GM21737 (cell line): ENCODE results near the gene BNC2.

Source experiments
- ATAC-seq: cut with Tn5 transposase; IDR thresholded peaks from one replicate; pipeline ENCODE4 v1.9.1; 2021; ENCODE audit warnings: mild to moderate bottlenecking, moderate library complexity; ENCODE audit not compliant: unreplicated experiment

The BNC2 gene

DNA sequence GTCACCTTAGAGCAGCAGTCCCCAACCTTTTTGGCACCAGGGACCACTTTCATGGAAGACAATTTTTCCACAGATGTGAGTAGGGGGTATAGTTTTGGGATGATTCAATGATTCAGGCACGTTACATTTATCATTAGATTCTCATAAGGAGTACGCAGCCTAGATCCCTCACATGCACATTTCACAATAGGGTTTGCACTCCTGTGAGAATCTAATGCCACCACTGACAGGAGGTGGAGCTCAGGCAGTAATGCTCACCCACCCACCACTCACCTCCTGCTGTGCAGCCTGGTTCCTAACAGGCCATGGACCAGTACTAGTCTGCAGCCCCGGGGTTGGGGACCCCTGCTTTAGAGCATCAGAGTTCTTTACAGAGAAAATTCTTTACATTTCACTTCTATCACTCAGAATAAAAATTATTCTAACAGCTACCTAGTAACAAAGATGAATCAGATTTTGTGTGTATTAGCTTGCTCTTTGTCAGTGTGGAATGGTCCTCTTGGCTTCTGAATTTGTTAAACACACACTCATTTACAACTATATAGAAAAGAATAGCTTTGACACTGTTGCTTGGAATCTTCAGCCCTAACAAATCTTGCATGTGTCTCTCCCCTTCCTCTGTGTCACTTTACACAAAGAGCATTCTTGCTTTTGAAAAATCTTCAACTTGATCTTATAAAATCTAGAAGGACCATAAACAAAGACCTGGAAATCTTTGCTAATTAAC lies 438.6 kb downstream of the BNC2 start:
- no peak for ATAC-seq

DNA sequence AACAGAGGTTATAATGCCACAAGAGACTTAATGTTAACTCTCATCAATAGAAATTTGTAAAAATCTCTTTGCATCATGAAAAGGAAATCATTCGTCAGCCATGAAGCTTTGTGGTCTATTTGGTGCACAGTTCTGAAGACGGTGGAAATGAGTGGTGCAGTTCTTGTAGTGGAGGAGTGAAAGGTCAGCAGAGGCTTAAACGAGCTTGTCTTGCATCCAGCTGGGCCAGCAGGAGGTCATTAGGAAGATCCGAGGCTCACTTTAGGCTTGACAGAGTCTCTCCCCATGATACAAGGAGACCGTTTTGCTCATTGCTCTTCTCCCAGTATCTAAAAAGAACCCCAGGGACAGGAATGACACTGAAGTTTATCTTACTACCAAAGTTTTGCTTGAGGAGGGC lies 440.8 kb downstream of the BNC2 start:
- no peak for ATAC-seq

- no peak for ATAC-seq
Measured at GRCh38 chr9:16427873-16428427, 442.5 kb downstream of the BNC2 start.

- ATAC-seq, result no peak
Measured at GRCh38 chr9:16426716-16427115, 443.8 kb downstream of the BNC2 start.

DNA sequence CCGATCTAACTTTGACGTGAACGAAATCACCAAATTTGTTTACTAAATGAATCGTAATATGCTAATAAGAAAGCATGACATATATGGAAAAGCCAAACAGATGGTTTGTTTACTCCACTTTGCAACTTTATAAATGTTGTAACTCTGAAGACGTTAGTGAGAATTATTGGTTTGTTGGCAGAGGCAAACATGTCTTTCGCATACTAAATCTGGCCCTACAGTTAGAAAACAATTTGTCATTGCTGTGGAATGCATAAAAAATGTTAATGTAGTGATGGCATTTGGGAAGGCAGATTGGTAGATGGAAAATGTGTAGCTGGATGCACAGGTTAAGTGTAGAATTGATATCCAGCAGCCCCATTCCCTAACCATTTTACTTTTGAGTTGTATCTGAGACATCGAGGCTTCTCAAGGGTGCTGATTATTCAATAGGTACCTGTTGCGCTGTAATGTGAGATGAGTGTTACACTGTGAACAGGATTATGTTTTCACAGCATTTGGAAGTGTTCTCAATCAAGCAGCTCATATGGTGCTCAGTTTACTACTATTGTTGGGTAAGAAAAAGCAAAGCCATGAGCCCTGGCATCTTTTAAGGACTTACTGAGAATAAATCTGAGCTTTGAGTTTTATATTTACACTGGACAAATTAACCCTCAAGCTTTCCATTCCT lies 444.8 kb downstream of the BNC2 start:
- ATAC-seq, result no peak

GRCh38 chr9:16422114-16422513 lies 448.4 kb downstream of the BNC2 start:
- ATAC-seq, result no peak

GRCh38 chr9:16421532-16421931 lies 448.9 kb downstream of the BNC2 start:
- ATAC-seq, result no peak

DNA sequence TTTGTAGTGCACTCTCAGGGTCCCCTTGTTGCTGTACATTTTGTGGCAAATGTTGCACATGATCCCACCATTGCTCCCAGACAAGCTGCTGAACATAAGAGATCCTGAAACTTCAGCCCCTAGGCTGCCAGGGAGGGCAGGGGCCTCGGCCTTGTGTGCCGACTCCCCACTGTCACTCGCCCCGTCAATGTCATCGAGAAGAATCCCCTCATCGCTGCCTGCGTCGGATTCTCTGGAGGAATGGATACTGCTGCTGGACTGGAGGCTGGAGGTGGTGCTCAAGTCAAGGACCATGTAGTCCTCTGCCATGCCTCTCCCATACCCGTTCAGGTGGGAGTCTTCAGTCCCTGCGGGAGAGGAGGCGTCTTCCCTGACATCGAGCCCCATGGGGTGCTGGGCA lies 451.3 kb downstream of the BNC2 start:
- no peak for ATAC-seq

DNA sequence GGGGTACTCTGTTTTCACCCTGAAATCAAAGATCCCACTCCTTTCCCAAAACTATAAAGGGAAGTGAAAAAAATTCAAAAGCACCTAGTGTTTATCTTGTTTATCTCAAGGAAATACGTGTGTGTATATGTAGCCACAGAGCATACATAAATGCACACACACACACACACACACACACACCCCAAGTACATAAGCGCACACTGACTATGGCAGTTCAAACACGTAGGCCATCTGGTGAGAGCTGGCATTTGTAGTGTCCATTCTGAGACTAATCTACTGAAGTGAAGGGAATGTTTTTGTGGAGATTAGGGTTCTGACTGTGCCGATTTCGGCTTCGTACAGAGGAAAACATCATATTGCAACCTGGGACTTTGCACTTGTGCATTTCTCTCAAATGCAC lies 451.7 kb downstream of the BNC2 start:
- no peak for ATAC-seq

- ATAC-seq, result no peak
Measured at GRCh38 chr9:16417749-16418148, 452.7 kb downstream of the BNC2 start.

- no peak for ATAC-seq
Measured at GRCh38 chr9:16417161-16417560, 453.3 kb downstream of the BNC2 start.

GRCh38 chr9:16414451-16414850 lies 456.0 kb downstream of the BNC2 start:
- no peak for ATAC-seq

GRCh38 chr9:16413509-16414016 lies 456.9 kb downstream of the BNC2 start:
- no peak for ATAC-seq

- ATAC-seq, result no peak
Measured at GRCh38 chr9:16412740-16413139, 457.7 kb downstream of the BNC2 start.

DNA sequence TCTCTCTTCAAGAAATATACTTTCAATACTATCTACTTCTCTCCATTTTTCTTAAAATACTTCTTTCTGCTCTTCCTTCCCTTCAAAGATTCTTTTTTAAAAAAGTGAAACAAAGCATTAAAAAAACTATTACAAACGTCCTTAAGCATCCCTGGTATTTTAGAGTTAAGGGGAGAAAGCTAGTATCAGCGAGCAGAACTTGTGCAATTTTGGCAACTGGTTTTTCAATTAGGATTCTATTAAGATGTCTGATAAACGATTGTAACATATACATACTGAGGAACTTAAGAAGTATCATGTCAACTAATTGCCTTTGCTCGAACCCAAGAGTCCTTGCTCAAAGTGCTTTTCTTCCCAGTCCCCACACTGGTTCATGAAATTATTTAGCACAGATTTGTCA lies 459.2 kb downstream of the BNC2 start:
- no peak for ATAC-seq

DNA sequence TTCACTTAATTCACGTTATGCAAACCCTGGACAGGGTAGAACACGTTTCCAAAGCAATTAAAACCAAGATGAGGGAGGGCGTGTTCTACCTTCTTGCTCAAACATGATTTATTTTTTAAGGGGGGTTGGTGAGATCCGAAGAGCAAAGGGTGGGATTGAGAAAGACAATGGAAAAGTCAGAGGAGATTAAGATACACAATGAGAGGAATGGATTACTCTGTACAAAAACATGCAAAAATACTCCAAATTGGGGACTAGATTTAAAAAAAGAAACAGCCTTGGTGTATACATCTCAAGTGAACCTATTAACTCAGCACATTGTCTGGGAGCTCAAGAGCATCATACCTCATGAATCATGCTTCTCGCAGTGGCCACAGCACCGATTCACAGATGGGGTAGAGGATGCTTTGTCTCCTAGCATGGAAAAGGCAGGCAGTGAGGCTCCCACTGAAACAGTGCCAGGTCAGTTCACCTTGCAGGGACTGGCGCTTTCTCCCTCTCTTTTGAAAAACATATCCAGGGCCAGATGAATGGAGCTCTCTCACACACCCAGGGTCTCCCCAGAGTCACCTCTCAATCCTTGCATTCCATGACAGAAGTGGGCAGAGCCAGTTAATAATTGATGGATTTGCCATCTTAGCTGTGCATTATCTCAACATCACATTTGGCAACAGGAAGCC lies 459.7 kb downstream of the BNC2 start:
- no peak for ATAC-seq

GRCh38 chr9:16407617-16408016 lies 462.9 kb downstream of the BNC2 start:
- ATAC-seq, result no peak

DNA sequence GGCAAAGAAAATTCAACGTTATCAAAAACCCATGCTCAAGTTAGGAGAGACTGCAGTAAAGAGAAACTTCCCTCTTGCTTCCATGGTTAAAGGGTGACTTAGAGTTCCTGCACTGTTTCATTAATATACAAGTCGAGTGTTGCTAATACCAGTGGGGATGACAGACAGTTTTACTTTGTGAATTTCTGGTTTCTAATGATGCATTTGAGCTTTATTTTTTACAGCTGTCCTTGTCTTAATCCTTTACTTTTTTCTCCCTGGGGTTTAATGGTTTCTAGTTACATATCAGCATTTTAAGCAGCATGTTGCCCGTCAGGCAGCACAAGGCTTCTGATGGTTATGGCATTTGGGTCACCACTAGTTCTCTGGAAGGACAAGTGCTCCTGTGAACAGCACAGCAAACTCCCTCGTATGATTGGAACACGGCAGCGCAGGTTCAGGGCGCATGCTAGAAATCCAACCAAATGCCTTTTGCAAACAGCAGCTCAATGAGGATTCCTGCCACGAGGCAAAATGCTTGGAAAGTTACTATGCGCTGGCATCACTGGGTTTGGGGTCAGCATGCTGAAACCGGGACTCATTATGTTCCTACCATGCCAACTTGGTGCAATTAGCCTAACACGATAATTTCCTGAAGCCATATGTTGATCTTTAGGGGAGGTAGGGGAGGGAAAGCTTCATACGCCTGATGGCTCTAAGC lies 463.8 kb downstream of the BNC2 start:
- no peak for ATAC-seq

DNA sequence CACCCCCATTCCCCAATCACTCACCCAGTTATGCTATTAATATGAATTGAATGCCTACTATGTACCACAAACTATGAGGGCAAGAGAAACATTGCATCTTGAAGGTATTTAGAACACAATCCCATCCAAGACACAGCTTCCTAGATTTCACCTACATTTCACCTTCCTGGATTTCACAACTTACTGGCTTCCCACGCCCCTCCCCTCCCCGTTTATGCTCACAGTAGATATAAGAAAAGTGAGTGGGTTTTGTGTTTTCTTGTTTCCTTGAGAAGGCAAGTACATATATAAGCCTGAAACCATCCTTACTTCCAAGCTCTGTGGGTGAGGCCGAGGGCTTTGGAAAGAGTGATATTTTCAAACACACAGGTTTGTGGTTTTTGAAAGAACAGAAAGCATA lies 465.0 kb downstream of the BNC2 start:
- ATAC-seq, result no peak

GRCh38 chr9:16401701-16402100 lies 468.8 kb downstream of the BNC2 start:
- ATAC-seq, result no peak

- ATAC-seq, result no peak
Measured at GRCh38 chr9:16398691-16399090, 471.8 kb downstream of the BNC2 start.
